GM23248 (cell line): ENCODE data around the gene FAM89B. TPM values are rescaled to one million over a fixed set of nuclear protein-coding genes. Genes with fewer than 3 reads are reported as not detected.

ENCODE experiments used
- DNase-seq: peaks from one replicate; pipeline ENCODE4 v3.0.0-alpha.2; 2015
- H2AFZ ChIP-seq: fragments of 200-600 bp; sonication (generic); 2 replicates; pipeline ENCODE4 v1.6.1; 2016; ENCODE audit warnings: antibody characterized with exemption
- H3F3A ChIP-seq: fragments of 200-600 bp; sonication (generic); 2 replicates; pipeline ENCODE4 v1.6.1; 2016; ENCODE audit warnings: mild to moderate bottlenecking, antibody characterized with exemption, mixed run types; ENCODE audit not compliant: insufficient read depth
- H3K27ac ChIP-seq: fragments of 200-600 bp; sonication (generic); 2 replicates; pipeline ENCODE4 v1.5.1; 2016; ENCODE audit warnings: mild to moderate bottlenecking
- H3K27me3 ChIP-seq: fragments of 200-600 bp; sonication (generic); replicated peaks from 2 replicates; pipeline ENCODE4 v1.6.1; 2016; ENCODE audit warnings: mild to moderate bottlenecking; ENCODE audit not compliant: insufficient read depth
- H3K36me3 ChIP-seq: fragments of 200-600 bp; sonication (generic); 2 replicates; pipeline ENCODE4 v1.6.1; 2016; ENCODE audit warnings: low read depth, mild to moderate bottlenecking
- H3K4me1 ChIP-seq: fragments of 200-600 bp; sonication (generic); 2 replicates; pipeline ENCODE4 v1.6.1; 2016; ENCODE audit warnings: mild to moderate bottlenecking; ENCODE audit not compliant: insufficient read depth
- H3K4me2 ChIP-seq: fragments of 200-600 bp; sonication (generic); one replicate; pipeline ENCODE4 v1.6.1; 2016; ENCODE audit warnings: mild to moderate bottlenecking; ENCODE audit not compliant: unreplicated experiment
- H3K4me3 ChIP-seq: fragments of 200-600 bp; sonication (generic); 2 replicates; pipeline ENCODE4 v1.5.1; 2016; ENCODE audit warnings: mild to moderate bottlenecking
- H3K79me2 ChIP-seq: fragments of 200-600 bp; sonication (generic); 2 replicates; pipeline ENCODE4 v1.6.1; 2016; ENCODE audit warnings: mild to moderate bottlenecking; ENCODE audit not compliant: insufficient read depth
- H3K9ac ChIP-seq: fragments of 200-600 bp; sonication (generic); 2 replicates; pipeline ENCODE4 v1.6.1; 2016; ENCODE audit warnings: mild to moderate bottlenecking
- H3K9me2 ChIP-seq: fragments of 200-600 bp; sonication (generic); 2 replicates; pipeline ENCODE4 v1.6.1; 2016; ENCODE audit warnings: mixed run types, mild to moderate bottlenecking, moderate library complexity; ENCODE audit not compliant: insufficient read depth
- H3K9me3 ChIP-seq: fragments of 200-600 bp; sonication (generic); one replicate; pipeline ENCODE4 v1.6.1; 2017; ENCODE audit warnings: low read depth
- H4K20me1 ChIP-seq: fragments of 200-600 bp; sonication (generic); 2 replicates; pipeline ENCODE4 v1.6.0; 2016; ENCODE audit not compliant: insufficient read depth
- EZH2 ChIP-seq: fragments of 200-600 bp; sonication (generic); IDR thresholded peaks from 2 replicates; pipeline ENCODE4 v1.6.1; 2018; ENCODE audit warnings: antibody characterized with exemption, mild to moderate bottlenecking; ENCODE audit not compliant: insufficient read depth, poor library complexity, severe bottlenecking
- EZH2phosphoT487 ChIP-seq: fragments of 200-600 bp; sonication (generic); IDR thresholded peaks from 2 replicates; pipeline ENCODE4 v1.6.1; 2018; ENCODE audit warnings: antibody characterized with exemption, moderate library complexity, mild to moderate bottlenecking, low read depth; ENCODE audit not compliant: insufficient read depth
- WGBS, 2 experiments: methylation state at CpG; one replicate each; pipeline ENCODE4 v1.1.6; 2015 to 2017; ENCODE audit warnings: low lambda C conversion rate in 2 of 2, low coverage in 1 of 2; ENCODE audit errors: missing lambda C conversion rate in 2 of 2; 5-methylcytosine and 5-hydroxymethylcytosine counted together
- in situ Hi-C: fragments of 300-500 bp; cut with MboI; formaldehyde crosslinking; loops from 2 replicates; pipeline ENCODE4 v1.15.0; 2020
- polyA plus RNA-seq: library from polyadenylated mRNA; unstranded; fragments of >200 nt; fragmentation: Nextera tagmentation; extraction: Ambion mirVana; gene quantifications from 2 replicates; pipeline ENCODE4 v1.2.1, GENCODE V29; 2016
- small RNA-seq: library from RNA; depleted of rRNA; stranded (forward); fragments of <200 nt; gene quantifications from one replicate; pipeline ENCODE3, GENCODE V24; 2014; ENCODE audit warnings: low read depth, low replicate concordance
- total RNA-seq: library from RNA; depleted of rRNA; stranded (reverse); fragments of >200 nt; shearing (Covaris generic); gene quantifications from 2 replicates; pipeline ENCODE4 v1.2.3, GENCODE V29; 2014; rRNA removed

The FAM89B gene
- total and polyA plus RNA-seq, 2 experiments from 2014 or later = 67.0 to 73.1 TPM

DNA sequence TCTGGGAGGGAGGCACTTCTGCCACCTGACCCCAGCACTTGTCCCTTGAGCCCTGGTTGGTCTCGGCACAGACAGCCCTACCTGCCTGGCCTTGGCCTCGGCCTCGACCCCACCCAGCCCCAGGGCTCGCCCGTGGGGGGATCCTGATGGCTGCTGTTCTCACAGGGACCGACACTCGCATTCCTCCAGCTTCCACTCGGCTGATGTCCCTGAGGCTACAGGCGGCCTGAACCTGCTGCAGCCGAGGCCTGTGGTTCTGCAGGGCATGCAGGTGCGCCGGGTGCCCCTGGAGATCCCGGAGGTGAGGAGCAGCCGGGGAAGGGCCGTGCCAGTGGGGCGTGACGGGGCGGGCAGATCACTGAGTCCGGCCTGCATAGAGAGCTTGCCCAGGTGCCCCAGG is 48.3 kb downstream of the FAM89B start:
- Histone ChIP-seq H3K27me3 (no peaks in the 10 kb centered on the region), H3K4me3 (no peak overlapping the region), H3K36me3 (no peaks in the 10 kb centered on the region; the same call in 1 of the 2 replicates), H3K4me1 (peaks cover 8% of the 10 kb centered on the region; the same call in 1 of the 2 replicates), H3K79me2 (peaks cover 45% of the 10 kb centered on the region), H3K9ac (no peak overlapping the region), H3K4me2 (no peak overlapping the region), H2AFZ (no peak overlapping the region), H3F3A (no peaks in the 10 kb centered on the region), H3K9me3 (no peaks in the 10 kb centered on the region), H3K27ac (no peak overlapping the region), H3K9me2 (no peaks in the 10 kb centered on the region), H4K20me1 (no peaks in the 10 kb centered on the region)
- in situ Hi-C loops = no loop called here
- no peak for TF ChIP-seq EZH2phosphoT487
- no peak for TF ChIP-seq EZH2
- DNase-seq = no peak
- WGBS, 2 experiments = 88 to 89% methylated on average over 15 to 16 of the region's 19 CpGs

DNA sequence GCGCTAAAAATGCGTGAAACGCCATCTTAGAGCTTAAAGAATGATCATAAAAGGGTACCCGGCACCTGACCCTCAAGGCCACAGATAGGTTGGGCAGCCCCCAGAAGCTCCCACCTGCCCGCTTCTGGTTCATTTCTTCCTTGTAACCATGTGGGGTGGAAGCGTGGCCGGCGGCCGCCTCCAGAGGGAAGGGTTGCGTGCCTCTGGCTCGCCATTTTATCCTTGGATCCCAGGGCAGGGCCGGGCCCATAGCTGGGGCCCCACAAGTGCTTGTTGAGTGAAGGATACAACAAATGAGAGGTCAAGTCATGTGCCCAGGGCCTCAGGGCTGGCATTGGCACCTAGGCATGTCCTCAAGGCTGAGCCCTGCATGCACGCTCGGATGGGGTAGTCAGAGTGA is 49.1 kb downstream of the FAM89B start:
- no peaks in the 10 kb centered on the region for H4K20me1 ChIP-seq
- H3K4me1 ChIP-seq = peaks cover 7% of the 10 kb centered on the region; the same call in 1 of the 2 replicates
- no peak for TF ChIP-seq EZH2
- no peak for TF ChIP-seq EZH2phosphoT487
- no peak overlapping the region for H3K27ac ChIP-seq
- H3K9ac ChIP-seq = no peak overlapping the region
- in situ Hi-C loops = no loop called here
- no peak for DNase-seq
- peaks cover 37% of the 10 kb centered on the region for H3K79me2 ChIP-seq
- no peaks in the 10 kb centered on the region for H3K9me2 ChIP-seq
- H3K9me3 ChIP-seq = no peaks in the 10 kb centered on the region
- H3K27me3 ChIP-seq = no peaks in the 10 kb centered on the region
- H3K4me3 ChIP-seq = no peak overlapping the region
- H3K4me2 ChIP-seq = no peak overlapping the region
- 91 to 94% methylated on average over 14 of the region's 14 CpGs for WGBS, 2 experiments
- no peaks in the 10 kb centered on the region; the same call in 1 of the 2 replicates for H3K36me3 ChIP-seq
- H2AFZ ChIP-seq = no peak overlapping the region
- H3F3A ChIP-seq = no peaks in the 10 kb centered on the region

DNA sequence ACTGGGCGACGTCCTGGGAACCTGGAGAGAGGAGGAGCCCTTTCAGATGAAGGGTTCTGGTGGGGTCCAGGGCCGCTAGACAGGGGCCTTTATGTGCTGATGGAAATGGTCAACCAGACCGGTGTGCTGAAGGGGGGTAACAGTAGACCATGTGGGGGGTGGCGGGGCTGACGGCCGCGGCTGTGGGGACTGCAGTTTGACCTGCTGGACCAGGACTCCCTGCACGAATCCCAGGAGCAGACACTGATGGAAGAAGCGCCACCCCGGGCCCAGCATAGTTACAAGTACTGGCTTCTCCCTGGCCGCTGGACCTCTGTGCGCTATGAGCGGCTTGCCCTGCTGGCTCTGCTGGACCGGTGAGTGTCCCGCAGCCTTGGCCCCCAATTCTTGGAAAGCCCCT is 49.7 kb downstream of the FAM89B start:
- H3K4me1 ChIP-seq = peaks cover 2% of the 10 kb centered on the region; the same call in 1 of the 2 replicates
- TF ChIP-seq EZH2phosphoT487 (no peak), EZH2 (no peak)
- H3K9me3 ChIP-seq = no peaks in the 10 kb centered on the region
- H3F3A ChIP-seq = no peaks in the 10 kb centered on the region
- no peaks in the 10 kb centered on the region for H3K9me2 ChIP-seq
- in situ Hi-C loops = no loop called here
- peaks cover 31% of the 10 kb centered on the region for H3K79me2 ChIP-seq
- no peak overlapping the region for H3K27ac ChIP-seq
- H3K4me3 ChIP-seq = no peak overlapping the region
- no peaks in the 10 kb centered on the region; the same call in 1 of the 2 replicates for H3K36me3 ChIP-seq
- no peak overlapping the region for H2AFZ ChIP-seq
- H3K4me2 ChIP-seq = no peak overlapping the region
- WGBS, 2 experiments = 89 to 91% methylated on average over 12 to 16 of the region's 16 CpGs
- no peak for DNase-seq
- no peaks in the 10 kb centered on the region for H3K27me3 ChIP-seq
- no peak overlapping the region for H3K9ac ChIP-seq
- no peaks in the 10 kb centered on the region for H4K20me1 ChIP-seq

DNA sequence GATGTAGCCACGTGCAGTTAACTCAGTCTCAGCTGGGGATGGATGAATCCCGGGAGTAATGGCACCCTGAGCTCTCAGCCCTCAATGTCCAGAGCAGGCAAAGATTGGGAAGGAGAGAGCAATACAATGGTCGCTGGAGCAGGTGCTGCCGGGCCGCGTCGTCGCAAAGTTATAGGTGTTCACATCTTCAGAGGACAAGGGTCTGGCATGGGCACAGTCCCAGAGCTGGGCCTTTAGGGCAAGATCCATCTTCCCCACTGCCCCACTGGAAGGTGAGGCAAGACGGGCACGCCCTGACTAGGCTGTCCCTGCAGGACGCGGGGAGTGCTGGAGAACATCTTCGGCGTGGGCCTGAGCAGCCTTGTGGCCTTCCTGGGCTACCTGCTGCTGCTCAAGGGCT is 50.8 kb downstream of the FAM89B start:
- DNase-seq = no peak
- no peaks in the 10 kb centered on the region for H3K9me3 ChIP-seq
- no peaks in the 10 kb centered on the region for H3K27me3 ChIP-seq
- no peak overlapping the region for H2AFZ ChIP-seq
- no peaks in the 10 kb centered on the region for H3K4me1 ChIP-seq
- H3K4me3 ChIP-seq = no peak overlapping the region
- no peak overlapping the region for H3K27ac ChIP-seq
- in situ Hi-C loops = no loop called here
- peaks cover 19% of the 10 kb centered on the region for H3K79me2 ChIP-seq
- H3K9ac ChIP-seq = no peak overlapping the region
- 90 to 91% methylated on average over 14 of the region's 14 CpGs for WGBS, 2 experiments
- H3K4me2 ChIP-seq = no peak overlapping the region
- H3F3A ChIP-seq = no peaks in the 10 kb centered on the region
- no peaks in the 10 kb centered on the region for H4K20me1 ChIP-seq
- H3K36me3 ChIP-seq = no peaks in the 10 kb centered on the region; the same call in 1 of the 2 replicates
- no peaks in the 10 kb centered on the region for H3K9me2 ChIP-seq
- TF ChIP-seq EZH2 = no peak
- no peak for TF ChIP-seq EZH2phosphoT487

Small RNA genes within 50 kb of the gene (small RNA-seq; reads per million reads assigned to genes)
- gene AP001362.1 = not detected

Other genes starting within 250 kb of the FAM89B start
- gene DPF2, start 238.7 kb upstream of the FAM89B start, total RNA-seq = 27.7 and 30.0 TPM in 2 replicates
- gene DPF2, start 238.7 kb upstream of the FAM89B start, polyA plus RNA-seq = 51.2 and 54.1 TPM in 2 replicates
- not detected in 2 replicates for gene TIGD3, start 217.8 kb upstream of the FAM89B start, total RNA-seq
- gene TIGD3, start 217.8 kb upstream of the FAM89B start, polyA plus RNA-seq = not detected in 2 replicates
- gene SLC25A45, start 189.9 kb upstream of the FAM89B start, total RNA-seq = 3.6 and 6.4 TPM in 2 replicates
- 3.7 and 3.9 TPM in 2 replicates for gene SLC25A45, start 189.9 kb upstream of the FAM89B start, polyA plus RNA-seq
- gene FRMD8, start 185.9 kb upstream of the FAM89B start, total RNA-seq = 80.2 and 106 TPM in 2 replicates
- 25.4 and 30.0 TPM in 2 replicates for gene FRMD8, start 185.9 kb upstream of the FAM89B start, polyA plus RNA-seq
- 74.3 and 143 TPM in 2 replicates for gene NEAT1, start 149.7 kb upstream of the FAM89B start, total RNA-seq
- gene NEAT1, start 149.7 kb upstream of the FAM89B start, polyA plus RNA-seq = 36.2 and 50.7 TPM in 2 replicates
- 2,638 and 3,272 TPM in 2 replicates for gene MALAT1, start 73.5 kb upstream of the FAM89B start, total RNA-seq
- 7,376 and 13,207 TPM in 2 replicates for gene MALAT1, start 73.5 kb upstream of the FAM89B start, polyA plus RNA-seq
- 115 and 133 TPM in 2 replicates for gene SCYL1, start 47.5 kb upstream of the FAM89B start, total RNA-seq
- gene SCYL1, start 47.5 kb upstream of the FAM89B start, polyA plus RNA-seq = 90.7 and 98.6 TPM in 2 replicates
- 98.4 and 112 TPM in 2 replicates for gene LTBP3, start 14.2 kb upstream of the FAM89B start, total RNA-seq
- gene LTBP3, start 14.2 kb upstream of the FAM89B start, polyA plus RNA-seq = 36.5 and 39.6 TPM in 2 replicates
- gene ZNRD2, start 2.1 kb upstream of the FAM89B start, total RNA-seq = 41.9 and 54.5 TPM in 2 replicates
- gene ZNRD2, start 2.1 kb upstream of the FAM89B start, polyA plus RNA-seq = 69.3 and 74.9 TPM in 2 replicates
- 85.5 and 88.5 TPM in 2 replicates for gene EHBP1L1, start 3.5 kb downstream of the FAM89B start, total RNA-seq
- gene EHBP1L1, start 3.5 kb downstream of the FAM89B start, polyA plus RNA-seq = 11.5 and 12.6 TPM in 2 replicates
- gene KCNK7, start 23.3 kb downstream of the FAM89B start, total RNA-seq = not detected in 2 replicates
- not detected in 2 replicates for gene KCNK7, start 23.3 kb downstream of the FAM89B start, polyA plus RNA-seq
- gene MAP3K11, start 41.7 kb downstream of the FAM89B start, total RNA-seq = 17.6 and 24.7 TPM in 2 replicates
- gene MAP3K11, start 41.7 kb downstream of the FAM89B start, polyA plus RNA-seq = 9.5 and 10.6 TPM in 2 replicates
- 23.5 and 30.2 TPM in 2 replicates for gene PCNX3, start 43.2 kb downstream of the FAM89B start, total RNA-seq
- gene PCNX3, start 43.2 kb downstream of the FAM89B start, polyA plus RNA-seq = 8.1 and 8.6 TPM in 2 replicates
- gene SIPA1, start 65.6 kb downstream of the FAM89B start, total RNA-seq = 15.9 and 16.6 TPM in 2 replicates
- gene SIPA1, start 65.6 kb downstream of the FAM89B start, polyA plus RNA-seq = 10.8 and 13.0 TPM in 2 replicates
- 38.4 and 45.1 TPM in 2 replicates for gene RELA, start 90.4 kb downstream of the FAM89B start, total RNA-seq
- 67.8 and 74.3 TPM in 2 replicates for gene RELA, start 90.4 kb downstream of the FAM89B start, polyA plus RNA-seq
- gene KAT5, start 139.7 kb downstream of the FAM89B start, total RNA-seq = 36.6 and 47.4 TPM in 2 replicates
- gene KAT5, start 139.7 kb downstream of the FAM89B start, polyA plus RNA-seq = 28.8 and 29.5 TPM in 2 replicates
- gene RNASEH2C, start 148.3 kb downstream of the FAM89B start, total RNA-seq = 45.7 and 56.1 TPM in 2 replicates
- 115 and 117 TPM in 2 replicates for gene RNASEH2C, start 148.3 kb downstream of the FAM89B start, polyA plus RNA-seq
- 14.8 and 16.4 TPM in 2 replicates for gene AP5B1, start 208.4 kb downstream of the FAM89B start, total RNA-seq
- gene AP5B1, start 208.4 kb downstream of the FAM89B start, polyA plus RNA-seq = 4.4 and 4.9 TPM in 2 replicates
- gene OVOL1, start 214.5 kb downstream of the FAM89B start, total RNA-seq = not detected in 2 replicates
- not detected in 2 replicates for gene OVOL1, start 214.5 kb downstream of the FAM89B start, polyA plus RNA-seq